ENCODE results near the gene TSPAN1.

Gene TSPAN1

DNA sequence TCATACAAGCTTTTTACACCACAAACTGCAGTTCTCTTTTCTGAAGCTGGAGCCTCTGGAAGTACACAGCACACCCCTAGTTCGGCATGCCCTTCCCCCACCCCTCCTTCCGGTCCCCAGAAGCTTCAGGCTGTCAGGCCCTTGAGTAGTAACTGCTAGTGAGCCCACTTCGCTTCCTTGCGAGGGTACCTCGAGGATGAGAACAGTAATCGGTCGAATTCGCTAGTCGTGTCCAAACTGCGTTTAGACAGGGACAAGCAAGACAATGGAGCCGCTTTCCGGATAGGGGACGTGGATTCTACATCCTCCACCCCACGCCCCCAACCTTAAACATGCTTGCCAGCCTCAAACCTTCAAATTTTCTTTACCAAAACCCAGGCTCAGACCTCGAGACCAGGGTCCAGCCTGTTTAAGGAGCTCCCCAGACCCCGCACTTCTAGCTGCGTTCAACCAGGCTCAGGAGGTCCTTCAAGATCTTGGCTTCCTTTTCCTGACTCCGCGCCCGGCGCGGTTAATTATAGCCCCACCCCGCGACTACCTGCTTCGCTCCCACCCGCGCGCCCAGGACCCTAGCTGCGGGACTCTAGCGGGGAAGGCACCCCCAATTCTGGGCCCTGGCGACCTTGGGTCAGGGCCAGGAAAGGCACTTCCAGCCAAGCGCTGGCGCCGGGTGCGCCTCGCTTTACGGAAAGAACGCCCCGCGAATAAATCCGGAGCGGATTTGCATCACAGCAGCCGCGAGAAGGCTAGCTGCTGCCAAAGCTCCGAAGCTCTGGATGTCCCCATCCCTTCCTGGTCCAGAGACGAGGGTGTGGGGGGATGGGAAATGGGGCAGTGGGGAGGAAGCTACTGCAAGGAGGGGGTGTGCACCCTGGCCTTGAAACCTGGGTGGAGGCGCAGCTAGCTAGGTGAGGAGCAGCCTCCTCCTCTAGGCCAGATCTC lies 8.1 kb upstream of the TSPAN1 start:
- peak; percentile 45 for DNase-seq

GRCh38 chr1:46168477-46168876 lies 6.4 kb upstream of the TSPAN1 start:
- no peak for DNase-seq

DNA sequence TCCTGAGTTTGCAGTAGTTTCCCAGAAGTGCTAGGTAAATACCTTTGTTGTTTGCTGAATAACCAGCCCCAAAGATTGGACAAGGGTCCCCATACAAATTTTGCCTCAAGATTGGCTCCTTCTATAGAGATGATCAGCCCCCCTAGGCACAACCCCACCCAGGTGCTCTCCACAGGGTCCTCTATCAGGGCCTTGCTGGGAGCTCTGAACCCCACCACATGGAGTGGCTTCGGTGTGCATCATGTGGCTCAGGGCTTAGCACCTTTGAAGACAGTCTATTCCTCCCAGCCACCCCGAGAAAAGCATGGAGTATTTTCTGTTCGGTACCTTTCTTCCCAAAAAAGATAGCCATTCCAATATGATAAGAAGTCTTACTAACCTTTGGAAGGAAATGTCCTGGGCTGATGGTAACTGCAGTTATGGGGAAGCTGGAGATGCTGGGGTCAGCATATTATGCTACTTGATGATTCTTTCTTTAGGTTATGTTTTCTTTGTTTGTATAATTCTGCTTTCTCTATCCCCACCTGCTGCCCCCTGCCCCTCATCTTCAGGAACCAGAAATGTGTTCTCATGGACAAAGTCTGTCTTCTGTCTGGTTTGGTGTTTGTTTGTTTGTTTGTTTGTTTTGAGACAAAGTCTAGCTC lies 5.0 kb upstream of the TSPAN1 start:
- no peak for DNase-seq

GRCh38 chr1:46171351-46171750 lies 3.5 kb upstream of the TSPAN1 start:
- DNase-seq = no peak

DNA sequence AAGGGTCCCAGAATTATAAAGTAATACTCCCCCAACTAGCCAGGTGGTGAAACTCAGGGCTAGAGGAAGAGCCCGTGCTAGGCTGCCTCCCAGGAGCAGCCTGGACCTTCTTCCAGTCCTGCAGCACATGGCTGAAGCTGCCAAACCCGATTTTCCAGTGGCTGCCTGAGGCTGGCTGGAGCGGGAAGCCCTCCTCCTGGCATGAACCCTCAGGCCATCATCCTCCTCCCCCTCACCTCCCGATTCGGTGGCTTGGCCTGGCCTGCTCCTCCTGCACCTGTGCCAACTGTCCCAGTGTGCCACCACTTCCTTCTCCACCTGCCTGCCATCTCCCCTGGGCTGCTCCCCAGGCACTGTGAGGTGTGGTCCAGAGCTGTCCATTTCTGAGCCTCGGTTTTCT lies 3.0 kb upstream of the TSPAN1 start:
- DNase-seq = no peak

DNA sequence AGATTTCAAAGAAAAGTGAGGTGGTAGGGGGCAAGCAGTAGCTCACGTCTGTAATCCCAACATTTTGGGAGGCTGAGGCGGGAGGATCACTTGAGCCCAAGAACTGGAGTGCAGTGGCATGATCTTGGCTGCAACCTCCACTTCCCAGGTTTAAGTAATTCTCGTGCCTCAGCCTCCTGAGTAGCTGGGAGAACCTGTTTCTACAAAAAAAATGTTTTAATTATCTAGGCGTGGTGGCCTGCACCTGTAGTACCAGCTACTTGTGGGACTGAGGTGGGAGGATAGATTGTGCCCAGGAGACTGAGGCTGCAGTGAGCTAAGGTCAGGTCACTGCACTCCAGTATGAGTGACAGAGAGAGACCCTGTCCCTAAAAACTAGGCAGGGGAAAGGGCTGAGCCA lies 2.6 kb upstream of the TSPAN1 start:
- no peak for DNase-seq

- no peak for DNase-seq
Measured at GRCh38 chr1:46173361-46173856, 1.5 kb upstream of the TSPAN1 start.

- no peak for DNase-seq
Measured at GRCh38 chr1:46175243-46175642, 356 bp downstream of the TSPAN1 start.

GRCh38 chr1:46176211-46176865 lies 1.5 kb downstream of the TSPAN1 start, which contains the start of gene P3R3URF:
Gene P3R3URF (minus strand): TSS chr1:46176488. CDS start chr1:46176471, 17 bp downstream.
- no peak for DNase-seq

GRCh38 chr1:46179138-46180081 lies 4.5 kb downstream of the TSPAN1 start:
- DNase-seq = peak; percentile 69

GRCh38 chr1:46180082-46180616 lies 5.3 kb downstream of the TSPAN1 start:
- no peak for DNase-seq

DNA sequence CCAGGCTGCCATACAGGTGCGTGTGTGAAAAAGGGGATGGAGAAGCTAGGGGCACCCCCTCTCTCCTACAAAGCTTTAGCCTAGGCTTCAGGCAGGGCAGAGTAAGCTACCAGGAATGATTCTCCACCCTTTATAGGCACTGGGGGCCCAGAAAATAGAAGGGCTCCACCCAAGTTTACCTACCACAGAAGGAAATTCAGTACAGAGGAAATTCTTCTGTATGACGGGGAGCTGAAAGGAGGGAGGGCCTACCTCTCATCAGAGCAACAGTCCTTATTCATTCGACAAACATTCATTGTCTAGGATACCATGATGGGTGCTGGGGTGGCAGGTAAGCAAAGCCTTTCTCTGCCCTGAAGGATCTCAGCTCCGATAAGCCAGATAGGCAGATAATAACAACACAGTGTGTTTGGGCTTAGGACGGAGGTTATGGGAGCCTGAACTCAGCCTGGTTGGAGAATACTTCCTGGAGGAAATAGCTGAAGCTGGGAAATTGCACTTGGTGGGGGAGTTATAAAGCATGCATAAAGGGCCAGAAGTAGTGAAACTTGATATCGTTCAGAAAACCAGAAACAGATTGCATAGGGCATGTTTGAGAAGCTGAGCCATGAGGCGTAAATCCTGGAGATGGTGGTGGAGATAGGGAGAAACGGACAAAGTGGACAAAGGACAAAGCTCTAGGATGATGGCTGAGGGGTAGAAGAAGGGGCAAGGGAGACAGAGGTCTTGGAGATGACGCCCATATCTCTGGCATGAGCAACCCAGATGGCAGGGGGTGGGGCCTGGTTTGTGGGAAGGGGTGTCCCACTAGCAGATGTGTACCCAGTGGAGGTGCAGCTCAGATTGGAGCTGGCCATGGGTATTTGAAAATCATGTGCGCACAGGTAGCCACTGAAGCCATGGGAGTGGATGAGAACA lies 6.7 kb downstream of the TSPAN1 start:
- no peak for DNase-seq

GRCh38 chr1:46183079-46183847 lies 8.4 kb downstream of the TSPAN1 start:
- DNase-seq = no peak

DNA sequence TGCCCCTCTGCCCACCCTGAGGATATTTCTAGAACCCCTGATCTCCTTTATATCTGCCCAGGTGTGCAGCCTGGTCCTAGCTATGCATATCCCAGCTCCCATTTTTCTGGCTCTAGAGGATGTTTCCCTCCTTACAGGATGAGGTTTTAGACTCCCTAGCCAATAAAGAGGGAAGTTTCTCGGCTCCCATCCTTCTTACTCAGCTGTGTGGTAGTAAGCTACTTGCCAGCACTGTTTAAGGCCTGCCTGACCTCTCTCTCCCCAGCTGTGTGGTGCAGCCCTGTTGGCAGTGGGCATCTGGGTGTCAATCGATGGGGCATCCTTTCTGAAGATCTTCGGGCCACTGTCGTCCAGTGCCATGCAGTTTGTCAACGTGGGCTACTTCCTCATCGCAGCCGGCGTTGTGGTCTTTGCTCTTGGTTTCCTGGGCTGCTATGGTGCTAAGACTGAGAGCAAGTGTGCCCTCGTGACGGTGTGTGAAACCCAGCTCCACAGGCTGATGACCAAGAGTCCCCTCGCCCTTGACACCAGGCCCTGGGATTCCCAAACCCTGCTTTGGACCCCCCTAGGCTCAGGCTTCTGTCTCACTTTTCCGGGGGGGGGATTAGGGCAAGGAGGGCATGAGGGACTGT lies 9.2 kb downstream of the TSPAN1 start:
- no peak for DNase-seq

DNA sequence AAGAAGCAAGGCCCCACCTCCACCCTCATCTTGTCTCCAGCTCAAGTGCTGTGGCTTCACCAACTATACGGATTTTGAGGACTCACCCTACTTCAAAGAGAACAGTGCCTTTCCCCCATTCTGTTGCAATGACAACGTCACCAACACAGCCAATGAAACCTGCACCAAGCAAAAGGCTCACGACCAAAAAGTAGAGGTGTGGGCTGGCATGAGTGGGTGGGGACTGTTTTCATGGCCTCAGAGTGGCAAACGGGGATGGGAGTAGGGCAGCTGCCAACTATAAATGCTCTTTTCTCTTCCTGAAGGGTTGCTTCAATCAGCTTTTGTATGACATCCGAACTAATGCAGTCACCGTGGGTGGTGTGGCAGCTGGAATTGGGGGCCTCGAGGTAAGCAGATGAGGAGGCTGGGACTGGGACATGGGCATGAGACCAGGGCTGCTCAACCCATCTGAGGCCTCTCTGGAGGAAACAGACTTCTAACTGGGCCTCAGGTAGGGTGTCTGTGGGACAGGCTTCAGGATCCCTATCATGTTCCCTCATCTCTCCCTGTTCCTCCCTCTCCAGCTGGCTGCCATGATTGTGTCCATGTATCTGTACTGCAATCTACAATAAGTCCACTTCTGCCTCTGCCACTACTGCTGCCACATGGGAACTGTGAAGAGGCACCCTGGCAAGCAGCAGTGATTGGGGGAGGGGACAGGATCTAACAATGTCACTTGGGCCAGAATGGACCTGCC lies 10.2 kb downstream of the TSPAN1 start:
- no peak for DNase-seq

- no peak for DNase-seq
Measured at GRCh38 chr1:46186076-46186475, 11.2 kb downstream of the TSPAN1 start.

- DNase-seq = no peak
Measured at GRCh38 chr1:46187106-46187869, 12.4 kb downstream of the TSPAN1 start.

Data from CD4-positive, alpha-beta T cell treated with Interleukin-21 for 1 hour (primary cell).